ENCODE data around the gene PRKCSH.

PRKCSH gene, protein sequence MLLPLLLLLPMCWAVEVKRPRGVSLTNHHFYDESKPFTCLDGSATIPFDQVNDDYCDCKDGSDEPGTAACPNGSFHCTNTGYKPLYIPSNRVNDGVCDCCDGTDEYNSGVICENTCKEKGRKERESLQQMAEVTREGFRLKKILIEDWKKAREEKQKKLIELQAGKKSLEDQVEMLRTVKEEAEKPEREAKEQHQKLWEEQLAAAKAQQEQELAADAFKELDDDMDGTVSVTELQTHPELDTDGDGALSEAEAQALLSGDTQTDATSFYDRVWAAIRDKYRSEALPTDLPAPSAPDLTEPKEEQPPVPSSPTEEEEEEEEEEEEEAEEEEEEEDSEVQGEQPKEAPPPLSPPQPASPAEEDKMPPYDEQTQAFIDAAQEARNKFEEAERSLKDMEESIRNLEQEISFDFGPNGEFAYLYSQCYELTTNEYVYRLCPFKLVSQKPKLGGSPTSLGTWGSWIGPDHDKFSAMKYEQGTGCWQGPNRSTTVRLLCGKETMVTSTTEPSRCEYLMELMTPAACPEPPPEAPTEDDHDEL

DNA sequence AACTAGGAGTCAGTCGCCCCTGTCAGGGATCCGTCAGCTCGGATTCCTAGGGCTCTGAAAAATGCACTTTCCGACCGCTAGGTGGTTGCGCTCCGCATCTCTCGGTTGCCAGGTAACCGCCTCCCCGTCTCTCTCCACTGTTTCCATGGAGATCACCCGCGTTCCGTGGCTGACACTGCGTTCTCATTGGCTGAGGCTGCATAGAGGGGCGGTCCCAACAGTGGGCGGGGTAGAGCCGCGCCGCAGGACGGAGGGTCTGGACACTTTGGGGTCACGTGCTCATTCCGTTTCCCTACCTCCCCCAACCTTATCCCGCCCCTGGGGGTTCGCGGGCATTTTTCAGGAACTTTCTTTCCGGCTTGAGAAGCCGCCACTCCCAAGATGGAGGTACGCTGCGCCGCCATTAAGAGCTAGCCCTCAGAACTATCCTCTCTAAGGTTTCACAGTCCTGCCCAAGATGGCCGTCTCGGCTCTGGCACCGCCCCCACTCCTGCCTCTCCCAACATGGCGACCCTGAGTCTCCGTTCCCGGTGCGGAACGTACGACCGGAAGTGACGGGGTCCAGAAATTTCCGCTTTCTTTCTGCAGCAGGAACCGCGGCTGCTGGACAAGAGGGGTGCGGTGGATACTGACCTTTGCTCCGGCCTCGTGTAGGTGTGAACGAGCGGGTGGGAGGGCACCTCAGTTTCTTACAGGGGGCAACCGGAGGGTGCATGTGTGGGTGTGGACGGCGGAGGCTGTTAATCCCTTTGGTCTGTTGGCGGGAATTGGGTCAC is at the start of gene PRKCSH, which contains the start of gene ODAD3:
Gene PRKCSH, plus strand, starts transcription at position 579 of the 776 bp plus-strand sequence. CDS start 483 bp downstream, outside the sequence.
Gene ODAD3, minus strand, starts transcription at position 65 of the 776 bp plus-strand sequence. CDS start 105 bp downstream, outside the sequence.
- H3K4me3 ChIP-seq (ENCODE audit: low read depth, low read length) = peak within 1 kb of the TSS; percentile 68
- TF ChIP-seq, protein P1, sequence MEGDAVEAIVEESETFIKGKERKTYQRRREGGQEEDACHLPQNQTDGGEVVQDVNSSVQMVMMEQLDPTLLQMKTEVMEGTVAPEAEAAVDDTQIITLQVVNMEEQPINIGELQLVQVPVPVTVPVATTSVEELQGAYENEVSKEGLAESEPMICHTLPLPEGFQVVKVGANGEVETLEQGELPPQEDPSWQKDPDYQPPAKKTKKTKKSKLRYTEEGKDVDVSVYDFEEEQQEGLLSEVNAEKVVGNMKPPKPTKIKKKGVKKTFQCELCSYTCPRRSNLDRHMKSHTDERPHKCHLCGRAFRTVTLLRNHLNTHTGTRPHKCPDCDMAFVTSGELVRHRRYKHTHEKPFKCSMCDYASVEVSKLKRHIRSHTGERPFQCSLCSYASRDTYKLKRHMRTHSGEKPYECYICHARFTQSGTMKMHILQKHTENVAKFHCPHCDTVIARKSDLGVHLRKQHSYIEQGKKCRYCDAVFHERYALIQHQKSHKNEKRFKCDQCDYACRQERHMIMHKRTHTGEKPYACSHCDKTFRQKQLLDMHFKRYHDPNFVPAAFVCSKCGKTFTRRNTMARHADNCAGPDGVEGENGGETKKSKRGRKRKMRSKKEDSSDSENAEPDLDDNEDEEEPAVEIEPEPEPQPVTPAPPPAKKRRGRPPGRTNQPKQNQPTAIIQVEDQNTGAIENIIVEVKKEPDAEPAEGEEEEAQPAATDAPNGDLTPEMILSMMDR (IDR thresholded peaks at IDR 0.05; ENCODE audit: low read depth, low read length, missing control alignments) = peak; percentile 88
- in situ Hi-C loops (cut with HindIII; ENCODE audit: low sequenced_read_pairs) = no loop called here
- DNase-seq (ENCODE audit: low read depth) = peak; percentile 99

DNA sequence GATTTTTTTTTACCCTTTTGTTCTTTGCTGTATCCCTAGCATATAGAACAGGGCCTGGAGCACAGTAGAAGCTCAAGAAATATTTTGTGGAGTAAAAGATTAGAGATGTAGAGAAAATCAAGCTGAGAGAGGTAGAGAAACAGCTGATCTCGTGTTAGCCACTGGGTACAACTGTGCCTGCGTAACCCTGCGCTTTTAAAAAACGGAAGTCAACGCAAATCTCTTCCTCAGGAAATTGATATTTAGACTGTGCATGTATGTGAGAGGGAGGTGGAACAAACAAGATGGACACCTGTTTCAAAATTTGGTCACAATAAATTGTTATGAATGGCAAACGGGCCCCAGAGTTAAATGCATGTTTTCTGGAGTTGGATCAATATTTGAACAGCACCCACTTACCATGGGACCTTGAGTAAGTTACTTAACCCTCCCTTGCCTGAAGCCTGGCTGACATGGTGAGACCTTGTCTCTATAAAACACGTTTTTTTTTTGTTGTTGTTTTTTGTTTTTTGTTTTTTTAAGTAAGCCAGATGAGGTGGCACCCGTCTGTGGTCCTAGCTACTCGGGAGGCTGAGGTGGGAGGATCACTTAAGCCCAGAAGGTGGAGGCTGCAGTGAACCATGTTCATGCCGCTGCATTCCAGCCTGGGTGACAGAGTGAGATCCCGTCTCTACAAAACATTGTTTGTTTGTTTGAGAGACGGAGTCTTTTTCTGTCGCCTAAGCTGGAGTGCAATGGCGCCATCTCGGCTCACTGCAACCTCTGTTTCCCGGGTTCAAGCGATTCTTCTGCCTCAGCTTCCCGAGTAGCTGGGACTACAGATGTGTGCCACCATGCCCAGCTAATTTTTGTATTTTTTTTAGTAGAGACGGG is 48.0 kb upstream of the PRKCSH start:
- TF ChIP-seq, protein P1 (IDR thresholded peaks at IDR 0.05; ENCODE audit: low read depth, low read length, missing control alignments) = no peak
- no peak overlapping the region for H3K4me3 ChIP-seq (ENCODE audit: low read depth, low read length)
- in situ Hi-C loops (cut with HindIII; ENCODE audit: low sequenced_read_pairs) = no loop called here
- no peak for DNase-seq (ENCODE audit: low read depth)

DNA sequence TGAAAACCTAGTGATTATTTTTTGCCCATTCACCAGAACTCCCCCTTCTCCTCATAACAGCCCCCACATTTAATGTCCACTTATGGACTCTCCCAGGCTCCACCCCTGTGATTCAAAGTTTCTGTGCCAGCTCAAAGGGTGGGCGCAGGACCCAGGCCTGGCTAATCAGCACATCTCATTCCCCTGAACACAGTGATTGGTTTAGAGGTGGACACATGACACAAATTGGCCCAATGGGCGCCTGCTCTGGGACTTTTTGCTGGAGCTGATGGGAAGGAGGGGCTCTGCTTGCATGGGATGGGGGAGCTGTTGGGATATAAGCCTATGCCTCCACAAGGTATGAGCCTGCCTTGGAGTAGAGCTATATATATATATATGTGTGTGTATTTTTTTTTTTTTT is 45.1 kb upstream of the PRKCSH start:
- in situ Hi-C loops (cut with HindIII; ENCODE audit: low sequenced_read_pairs) = no loop called here
- TF ChIP-seq, protein P1 (IDR thresholded peaks at IDR 0.05; ENCODE audit: low read depth, low read length, missing control alignments) = no peak
- no peak for DNase-seq (ENCODE audit: low read depth)
- H3K4me3 ChIP-seq (ENCODE audit: low read depth, low read length) = no peak overlapping the region

DNA sequence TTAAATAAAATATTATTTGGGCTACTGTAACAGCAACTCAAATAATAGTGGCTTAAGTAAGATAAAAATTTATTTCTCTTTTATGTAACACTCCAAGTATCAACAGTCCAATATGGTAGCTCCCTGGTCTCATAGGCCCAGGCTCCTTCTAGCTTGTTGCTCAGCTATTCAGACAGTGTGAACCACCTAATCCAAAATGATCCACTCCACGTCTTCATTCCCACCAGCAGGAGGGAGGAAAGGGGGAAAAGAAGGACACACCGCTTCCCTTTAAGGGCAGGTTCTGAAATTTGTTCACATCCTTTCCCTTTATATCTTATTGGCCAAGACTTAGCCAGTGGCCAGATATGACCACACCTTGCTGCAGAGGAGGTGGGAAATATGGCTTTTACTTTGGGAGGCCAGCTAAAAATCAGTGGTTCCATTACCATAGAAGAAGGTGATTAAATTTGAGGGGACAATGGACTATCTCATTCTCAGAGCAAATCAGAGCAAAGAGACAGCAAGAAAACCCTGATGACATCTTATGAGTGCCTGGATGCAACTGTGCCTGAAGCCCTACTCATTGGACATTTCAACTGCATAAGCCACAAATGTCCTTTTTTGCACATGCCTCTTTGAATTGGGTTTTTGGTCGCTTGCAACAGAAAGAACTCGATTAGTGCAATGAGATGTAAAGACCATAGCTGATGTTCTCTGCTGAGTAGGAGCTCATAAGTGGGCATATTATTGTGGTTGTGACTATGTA is 44.3 kb upstream of the PRKCSH start:
- TF ChIP-seq, protein P1 (IDR thresholded peaks at IDR 0.05; ENCODE audit: low read depth, low read length, missing control alignments) = no peak
- no peak for DNase-seq (ENCODE audit: low read depth)
- in situ Hi-C loops (cut with HindIII; ENCODE audit: low sequenced_read_pairs) = no loop called here
- H3K4me3 ChIP-seq (ENCODE audit: low read depth, low read length) = no peak overlapping the region

DNA sequence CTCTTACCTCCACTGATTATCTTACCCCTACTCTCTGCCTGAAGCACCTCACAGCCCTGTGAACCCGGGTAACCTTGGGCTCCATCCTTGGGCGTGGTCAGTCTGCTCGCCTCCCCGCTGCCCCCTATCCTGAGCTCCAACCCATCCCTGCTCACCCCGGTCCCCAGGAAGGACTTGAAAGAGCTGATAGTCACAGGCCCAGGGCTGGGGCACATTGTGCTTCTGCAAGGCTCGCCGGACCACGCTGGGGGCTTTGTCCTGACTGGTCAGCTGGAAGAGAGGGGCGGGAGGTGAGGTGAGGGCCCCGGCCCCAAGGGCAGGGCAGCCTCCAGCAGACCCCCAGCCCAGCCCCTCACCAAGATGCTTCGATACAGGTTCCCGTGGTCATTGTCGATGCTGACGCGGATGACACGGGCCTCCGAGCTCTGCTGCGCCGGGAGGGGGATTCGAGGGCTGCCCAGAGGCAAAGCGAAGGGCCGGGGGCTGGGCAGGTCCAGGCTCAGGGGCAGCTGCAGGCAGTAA is 38.3 kb upstream of the PRKCSH start:
- TF ChIP-seq, protein P1 (IDR thresholded peaks at IDR 0.05; ENCODE audit: low read depth, low read length, missing control alignments) = no peak
- in situ Hi-C loops (cut with HindIII; ENCODE audit: low sequenced_read_pairs) = no loop called here
- no peak overlapping the region for H3K4me3 ChIP-seq (ENCODE audit: low read depth, low read length)
- no peak for DNase-seq (ENCODE audit: low read depth)

Data from astrocyte of the cerebellum (primary cell).